Ascending aorta (tissue), 2 donors: ENCODE measurements around the gene BOLL. TPM values are rescaled to one million over a fixed set of nuclear protein-coding genes. Genes with fewer than 3 reads are reported as not detected.
"Not testable (repeated sequence)": the region's sequence is repeated elsewhere in the genome, so short reads cannot be mapped to it uniquely, and the experiment has no call there.

Source experiments
- DNase-seq, 2 donors: peaks; one replicate each; pipeline ENCODE4 v3.0.0-alpha.2; 2019; ENCODE audit warnings: low spot score in 2 of 2
- H3K27ac ChIP-seq, 2 donors: fragments of 200-600 bp; sonication (generic); one replicate each; pipeline ENCODE4 v1.5.1; 2016 to 2017; ENCODE audit warnings: mild to moderate bottlenecking in 1 of 2
- H3K27me3 ChIP-seq: fragments of 200-600 bp; sonication (generic); one replicate; pipeline ENCODE4 v1.5.1; 2017
- H3K36me3 ChIP-seq, 2 donors: fragments of 200-600 bp; sonication (generic); one replicate each; pipeline ENCODE4 v1.5.1; 2016
- H3K4me1 ChIP-seq, 2 donors: fragments of 200-600 bp; sonication (generic); one replicate each; pipeline ENCODE4 v1.5.1; 2016 to 2017; ENCODE audit warnings: mild to moderate bottlenecking in 1 of 2
- H3K4me3 ChIP-seq, 2 donors: fragments of 200-600 bp; sonication (generic); one replicate each; pipeline ENCODE4 v1.5.1; 2016 to 2017; ENCODE audit warnings: mild to moderate bottlenecking in 1 of 2
- H3K9me3 ChIP-seq, 2 donors: fragments of 200-600 bp; sonication (generic); one replicate each; pipeline ENCODE4 v1.5.1; 2016
- intact Hi-C: fragments of 100-400 bp; cut with DNase I; formaldehyde crosslinking; loops from one replicate; pipeline ENCODE4 v1.15.1; 2023
- total RNA-seq: library from RNA; depleted of rRNA; stranded (reverse); fragments of >200 nt; gene quantifications from one replicate; pipeline ENCODE4 v1.1.0, GENCODE V29; 2016
- TF ChIP-seq, protein P1 (sequence below), 3 experiments: fragments of 200-600 bp in 2 of 3; fragments of 450-650 bp in 1 of 3; sonication (generic) in 2 of 3; IDR thresholded peaks; one replicate each; pipeline ENCODE4 v1.5.1; 2016 to 2019; ENCODE audit warnings: antibody characterized with exemption in 3 of 3, mild to moderate bottlenecking in 1 of 3, moderate library complexity in 1 of 3

The BOLL gene
- total RNA-seq, 1 donor from 2014 or later, result not detected

DNA sequence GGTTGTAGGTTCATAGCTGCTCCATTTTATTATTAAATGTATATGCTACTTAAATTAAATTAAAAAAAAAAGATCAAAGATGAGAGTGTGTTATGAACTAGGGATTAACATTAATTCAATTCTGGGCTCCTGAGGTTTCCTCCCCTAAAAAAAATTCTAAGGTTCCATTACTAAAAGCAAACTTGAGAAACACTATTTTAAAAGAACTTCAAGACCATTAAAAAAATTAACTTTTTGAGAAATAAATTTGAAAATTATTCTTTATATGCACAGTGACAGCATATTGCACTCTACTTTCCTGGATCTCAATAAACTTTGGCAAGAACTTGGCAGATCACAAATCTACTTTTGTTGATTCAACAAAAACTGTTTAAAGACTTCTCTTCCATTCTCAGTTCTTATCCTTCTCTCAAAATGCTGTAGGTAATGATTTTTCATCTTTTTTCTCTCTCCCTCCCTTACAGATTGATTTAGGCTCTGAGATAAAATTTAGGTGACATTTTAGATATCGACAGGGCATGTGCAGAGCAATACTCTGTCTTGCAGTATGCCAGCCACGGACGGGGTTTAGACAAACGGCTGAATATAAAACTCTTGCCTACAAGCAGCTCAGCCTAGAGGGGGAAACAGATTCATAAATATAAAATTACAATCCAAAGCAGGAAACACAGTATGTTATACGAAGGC is 80.5 kb downstream of the BOLL start:
- H3K4me1 ChIP-seq, result peaks cover 10 to 21% of the 10 kb centered on the region in 2 donors
- H3K9me3 ChIP-seq, result no peaks in the 10 kb centered on the region
- no peaks in the 10 kb centered on the region for H3K36me3 ChIP-seq
- H3K4me3 ChIP-seq, result peak overlapping the region; percentile 73 to 84
- H3K27ac ChIP-seq, result peak overlapping the region; percentile 67 to 81
- intact Hi-C loops, result loop anchor here (1.0 to 10.0 kb wide), 8 partner anchors 28 to 1760 kb away; partner anchors contain the start of genes COQ10B, HSPE1, MOB4 and PLCL1
- DNase-seq, result no peak
- H3K27me3 ChIP-seq, result no peaks in the 10 kb centered on the region
- TF ChIP-seq, protein P1, sequence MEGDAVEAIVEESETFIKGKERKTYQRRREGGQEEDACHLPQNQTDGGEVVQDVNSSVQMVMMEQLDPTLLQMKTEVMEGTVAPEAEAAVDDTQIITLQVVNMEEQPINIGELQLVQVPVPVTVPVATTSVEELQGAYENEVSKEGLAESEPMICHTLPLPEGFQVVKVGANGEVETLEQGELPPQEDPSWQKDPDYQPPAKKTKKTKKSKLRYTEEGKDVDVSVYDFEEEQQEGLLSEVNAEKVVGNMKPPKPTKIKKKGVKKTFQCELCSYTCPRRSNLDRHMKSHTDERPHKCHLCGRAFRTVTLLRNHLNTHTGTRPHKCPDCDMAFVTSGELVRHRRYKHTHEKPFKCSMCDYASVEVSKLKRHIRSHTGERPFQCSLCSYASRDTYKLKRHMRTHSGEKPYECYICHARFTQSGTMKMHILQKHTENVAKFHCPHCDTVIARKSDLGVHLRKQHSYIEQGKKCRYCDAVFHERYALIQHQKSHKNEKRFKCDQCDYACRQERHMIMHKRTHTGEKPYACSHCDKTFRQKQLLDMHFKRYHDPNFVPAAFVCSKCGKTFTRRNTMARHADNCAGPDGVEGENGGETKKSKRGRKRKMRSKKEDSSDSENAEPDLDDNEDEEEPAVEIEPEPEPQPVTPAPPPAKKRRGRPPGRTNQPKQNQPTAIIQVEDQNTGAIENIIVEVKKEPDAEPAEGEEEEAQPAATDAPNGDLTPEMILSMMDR (IDR thresholded peaks at IDR 0.05), result no peak

DNA sequence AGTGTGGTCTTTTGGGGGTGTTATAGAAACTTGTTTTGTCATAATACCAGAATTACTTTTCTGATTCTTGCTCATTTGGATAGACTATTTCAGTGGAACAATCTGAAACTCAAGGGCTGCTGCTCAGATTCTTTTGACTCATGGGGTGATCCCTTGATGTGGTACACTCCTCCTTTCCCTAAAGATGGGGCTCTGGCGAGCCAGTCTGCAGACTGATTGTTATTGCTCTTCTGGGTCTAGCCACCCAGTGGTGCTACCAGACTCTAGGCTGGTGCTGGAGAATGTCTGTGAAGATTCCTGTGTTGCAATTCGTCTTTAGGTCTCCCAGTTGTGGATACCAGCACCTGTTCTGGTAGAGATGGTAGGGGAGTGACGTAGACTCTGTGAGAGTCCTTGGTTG is 84.2 kb downstream of the BOLL start:
- H3K4me1 ChIP-seq, result no peaks in the 10 kb centered on the region
- H3K27ac ChIP-seq, result no peak overlapping the region
- no peaks in the 10 kb centered on the region for H3K27me3 ChIP-seq
- TF ChIP-seq, protein P1 (IDR thresholded peaks at IDR 0.05), result no peak
- no peaks in the 10 kb centered on the region for H3K9me3 ChIP-seq
- DNase-seq, result no peak
- no peaks in the 10 kb centered on the region for H3K36me3 ChIP-seq
- no peak overlapping the region for H3K4me3 ChIP-seq
- intact Hi-C loops, result loop anchor here (10.0 kb wide), 2 partner anchors 1604 to 1764 kb away; no protein-coding TSS in a partner anchor

DNA sequence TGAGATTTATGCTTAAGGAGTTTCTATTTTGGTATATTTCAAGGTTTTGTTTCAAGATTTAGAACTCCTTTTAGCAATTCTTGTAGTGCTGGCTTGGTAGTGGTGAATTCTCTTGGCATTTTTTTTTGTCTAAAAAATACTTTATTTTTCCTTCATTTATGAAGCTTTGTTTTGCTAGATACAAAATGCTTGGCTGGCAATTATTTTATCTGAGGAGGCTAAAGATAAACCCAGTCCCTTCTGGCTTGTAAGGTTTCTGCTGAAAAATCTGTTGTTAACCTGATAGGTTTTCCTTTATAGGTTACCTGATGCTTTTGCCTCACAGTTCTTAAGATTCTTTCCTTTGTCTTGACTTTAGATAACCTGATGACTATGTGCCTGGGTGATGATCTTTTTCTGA is 85.4 kb downstream of the BOLL start:
- not testable (repeated sequence) for H3K4me1 ChIP-seq, DNase-seq, H3K36me3 ChIP-seq, H3K27ac ChIP-seq, H3K9me3 ChIP-seq, H3K4me3 ChIP-seq, H3K27me3 ChIP-seq
- intact Hi-C loops, result loop anchor here (10.0 kb wide), 2 partner anchors 1605 to 1765 kb away; no protein-coding TSS in a partner anchor

DNA sequence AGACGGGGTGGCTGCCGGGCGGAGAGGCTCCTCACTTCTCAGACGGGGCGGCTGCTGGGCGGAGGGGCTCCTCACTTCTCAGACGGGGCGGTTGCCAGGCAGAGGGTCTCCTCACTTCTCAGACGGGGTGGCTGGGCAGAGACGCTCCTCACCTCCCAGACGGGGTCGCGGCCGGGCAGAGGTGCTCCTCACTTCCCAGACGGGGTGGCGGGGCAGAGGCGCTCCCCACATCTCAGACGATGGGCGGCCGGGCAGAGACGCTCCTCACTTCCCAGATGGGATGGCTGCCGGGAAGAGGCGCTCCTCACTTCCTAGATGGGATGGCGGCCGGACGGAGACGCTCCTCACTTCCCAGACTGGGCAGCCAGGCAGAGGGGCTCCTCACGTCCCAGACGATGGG is 88.5 kb downstream of the BOLL start:
- H3K4me3 ChIP-seq, H3K27me3 ChIP-seq, H3K4me1 ChIP-seq, H3K27ac ChIP-seq, H3K36me3 ChIP-seq, intact Hi-C loops, H3K9me3 ChIP-seq, DNase-seq: not testable (repeated sequence)

DNA sequence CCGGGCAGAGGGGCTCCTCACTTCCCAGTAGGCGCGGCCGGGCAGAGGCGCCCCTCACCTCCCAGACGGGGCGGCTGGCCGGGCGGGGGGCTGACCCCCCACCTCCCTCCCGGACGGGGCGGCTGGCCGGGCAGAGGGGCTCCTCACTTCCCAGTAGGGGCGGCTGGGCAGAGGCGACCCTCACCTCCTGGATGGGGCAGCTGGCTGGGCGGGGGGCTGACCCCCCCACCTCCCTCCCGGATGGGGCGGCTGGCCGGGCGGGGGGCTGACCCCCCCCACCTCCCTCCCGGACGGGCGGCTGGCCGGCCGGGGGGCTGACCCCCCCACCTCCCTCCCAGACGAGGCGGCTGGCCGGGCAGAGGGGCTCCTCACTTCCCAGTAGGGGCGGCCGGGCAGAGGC is 89.1 kb downstream of the BOLL start:
- H3K27me3 ChIP-seq, DNase-seq, H3K9me3 ChIP-seq, H3K4me1 ChIP-seq, H3K4me3 ChIP-seq, H3K27ac ChIP-seq, H3K36me3 ChIP-seq, intact Hi-C loops: not testable (repeated sequence)

DNA sequence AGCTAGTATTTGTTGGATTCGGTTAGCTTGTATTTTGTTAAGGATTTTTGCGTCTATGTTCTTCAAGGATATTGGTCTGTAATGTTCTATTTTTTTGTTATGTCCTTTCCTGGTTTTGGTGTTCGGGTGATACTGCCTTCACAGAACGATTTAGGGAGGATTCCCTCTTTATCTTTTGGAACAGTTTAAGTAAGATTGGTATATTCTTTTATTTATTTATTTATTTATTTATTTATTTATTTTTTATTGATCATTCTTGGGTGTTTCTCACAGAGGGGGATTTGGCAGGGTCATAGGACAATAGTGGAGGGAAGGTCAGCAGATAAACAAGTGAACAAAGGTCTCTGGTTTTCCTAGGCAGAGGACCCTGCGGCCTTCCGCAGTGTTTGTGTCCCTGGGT is 89.9 kb downstream of the BOLL start:
- H3K4me3 ChIP-seq, H3K4me1 ChIP-seq, DNase-seq, H3K9me3 ChIP-seq, H3K36me3 ChIP-seq, intact Hi-C loops, H3K27ac ChIP-seq, H3K27me3 ChIP-seq: not testable (repeated sequence)

DNA sequence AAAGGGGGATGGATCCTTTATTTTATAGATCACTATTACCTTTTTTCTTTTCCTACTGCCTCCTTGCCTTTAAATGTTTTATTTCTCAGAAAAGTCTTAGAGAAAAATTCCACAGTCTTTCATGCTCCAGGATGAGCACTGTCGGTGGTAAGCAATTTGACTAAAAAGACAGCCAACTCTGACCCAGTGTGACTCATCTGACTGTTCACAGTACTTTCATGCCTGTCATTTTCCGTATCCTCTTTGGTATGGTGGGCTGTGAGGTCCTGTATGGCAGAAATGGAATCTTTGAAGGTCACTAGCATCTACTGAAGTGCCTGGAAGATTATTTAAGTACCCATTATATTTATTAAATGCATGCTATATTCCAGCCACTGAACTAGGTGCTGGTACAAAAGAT is 107.6 kb downstream of the BOLL start:
- intact Hi-C loops, result loop anchor here (2.0 to 10.0 kb wide), 3 partner anchors 27 to 753 kb away; partner anchors contain the start of genes COQ10B, MARS2 and PGAP1
- Histone ChIP-seq H3K27ac (no peak overlapping the region), H3K27me3 (no peaks in the 10 kb centered on the region), H3K9me3 (no peaks in the 10 kb centered on the region), H3K4me1 (peaks cover 0 to 10% of the 10 kb centered on the region in 2 donors), H3K36me3 (no peaks in the 10 kb centered on the region), H3K4me3 (no peak overlapping the region)
- no peak for DNase-seq
- TF ChIP-seq, protein P1 (IDR thresholded peaks at IDR 0.05), result no peak
